A673 (cell line): ENCODE measurements around the gene TRIP13.

Source experiments
- EZH2 ChIP-seq: fragments of 200-600 bp; sonication (generic); IDR thresholded peaks from 2 replicates; pipeline ENCODE4 v1.6.1; 2017; ENCODE audit warnings: borderline replicate concordance, low read depth, mild to moderate bottlenecking, mixed read lengths, antibody characterized with exemption, low read length; ENCODE audit not compliant: poor library complexity, severe bottlenecking
- TF ChIP-seq, protein P1 (sequence below): fragments of 300-800, 200-600 bp; sonication (generic); conservative IDR thresholded peaks from 2 replicates; pipeline ENCODE4 v1.5.1; 2017; ENCODE audit warnings: low read depth, mild to moderate bottlenecking, antibody characterized with exemption, low read length, moderate library complexity, mixed read lengths

DNA sequence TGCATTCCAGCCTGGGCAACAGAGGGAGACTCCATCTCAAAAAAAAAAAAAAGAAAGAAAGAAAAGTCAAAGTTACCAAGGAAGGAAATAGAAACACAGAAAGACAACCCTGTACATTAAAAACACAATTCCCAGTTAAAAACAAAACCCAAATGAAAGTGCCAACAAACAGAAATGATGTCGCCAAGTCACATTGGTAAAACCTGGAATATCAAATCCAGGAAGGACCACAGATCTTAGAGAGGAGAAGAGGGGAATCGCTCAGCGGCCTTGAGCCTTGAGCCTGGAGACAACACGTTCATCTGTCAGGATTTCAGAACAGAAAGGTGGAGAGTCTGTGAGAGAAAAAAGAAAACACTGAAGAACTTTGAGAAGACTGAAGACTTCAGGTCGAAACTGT lies 40.7 kb upstream of the TRIP13 start:
- TF ChIP-seq, protein P1, sequence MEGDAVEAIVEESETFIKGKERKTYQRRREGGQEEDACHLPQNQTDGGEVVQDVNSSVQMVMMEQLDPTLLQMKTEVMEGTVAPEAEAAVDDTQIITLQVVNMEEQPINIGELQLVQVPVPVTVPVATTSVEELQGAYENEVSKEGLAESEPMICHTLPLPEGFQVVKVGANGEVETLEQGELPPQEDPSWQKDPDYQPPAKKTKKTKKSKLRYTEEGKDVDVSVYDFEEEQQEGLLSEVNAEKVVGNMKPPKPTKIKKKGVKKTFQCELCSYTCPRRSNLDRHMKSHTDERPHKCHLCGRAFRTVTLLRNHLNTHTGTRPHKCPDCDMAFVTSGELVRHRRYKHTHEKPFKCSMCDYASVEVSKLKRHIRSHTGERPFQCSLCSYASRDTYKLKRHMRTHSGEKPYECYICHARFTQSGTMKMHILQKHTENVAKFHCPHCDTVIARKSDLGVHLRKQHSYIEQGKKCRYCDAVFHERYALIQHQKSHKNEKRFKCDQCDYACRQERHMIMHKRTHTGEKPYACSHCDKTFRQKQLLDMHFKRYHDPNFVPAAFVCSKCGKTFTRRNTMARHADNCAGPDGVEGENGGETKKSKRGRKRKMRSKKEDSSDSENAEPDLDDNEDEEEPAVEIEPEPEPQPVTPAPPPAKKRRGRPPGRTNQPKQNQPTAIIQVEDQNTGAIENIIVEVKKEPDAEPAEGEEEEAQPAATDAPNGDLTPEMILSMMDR = no peak
- no peak for TF ChIP-seq EZH2
